NT2/D1 (cell line): ENCODE data around the gene KCTD18.

Experiments used
- YY1 ChIP-seq: IDR thresholded peaks from 2 replicates; pipeline ENCODE4 v1.6.1; 2011; ENCODE audit not compliant: insufficient read length, insufficient read depth
- ZNF274 ChIP-seq: IDR thresholded peaks from 2 replicates; pipeline ENCODE4 v1.6.1; 2011; ENCODE audit warnings: mild to moderate bottlenecking, low read depth, low read length

- TF ChIP-seq ZNF274: no peak
- no peak for TF ChIP-seq YY1
Measured at GRCh38 chr2:200439981-200440380, 69.9 kb downstream of the KCTD18 start.
